HepG2 (cell line): ENCODE results near the gene SLC17A9. TPM values are rescaled to one million over a fixed set of nuclear protein-coding genes. Genes with fewer than 3 reads are reported as not detected.
A peak's percentile ranks its signal among the peaks of the same experiment; 100 is the strongest.

Experiments
- AGO2 ChIP-seq: fragments of 200-400 bp; formaldehyde crosslinking; optimal IDR thresholded peaks from 2 replicates; pipeline ENCODE3; 2017; ENCODE audit warnings: mild to moderate bottlenecking, low read depth, low read length, moderate library complexity
- KLF15 ChIP-seq: sonication (generic); formaldehyde crosslinking; IDR thresholded peaks from 2 replicates; pipeline ENCODE4 v1.8.1; 2023; ENCODE audit warnings: borderline replicate concordance, mild to moderate bottlenecking, inconsistent platforms, missing genetic modification reagents, mixed read lengths
- NR1H2 ChIP-seq: sonication (generic); formaldehyde crosslinking; IDR thresholded peaks from 2 replicates; pipeline ENCODE4 v1.8.1; 2022; ENCODE audit warnings: low read depth, missing genetic modification reagents, borderline replicate concordance
- RAD21 ChIP-seq: fragments of 450-650 bp; formaldehyde crosslinking; IDR thresholded peaks from 2 replicates; pipeline ENCODE4 v1.5.0; 2020; ENCODE audit warnings: mild to moderate bottlenecking
- RBM22 ChIP-seq: fragments of 200-400 bp; formaldehyde crosslinking; optimal IDR thresholded peaks from 2 replicates; pipeline ENCODE3; 2017; ENCODE audit warnings: mild to moderate bottlenecking, low read length, moderate library complexity
- SNAPC2 ChIP-seq: sonication (generic); formaldehyde crosslinking; IDR thresholded peaks from 2 replicates; pipeline ENCODE4 v1.8.1; 2022; ENCODE audit warnings: mild to moderate bottlenecking, missing genetic modification reagents
- TMF1 ChIP-seq: sonication (generic); formaldehyde crosslinking; IDR thresholded peaks from 2 replicates; pipeline ENCODE4 v1.8.1; 2022; ENCODE audit warnings: low read depth, missing genetic modification reagents
- ZNF136 ChIP-seq: sonication (generic); formaldehyde crosslinking; IDR thresholded peaks from 2 replicates; pipeline ENCODE4 v1.8.1; 2022; ENCODE audit warnings: low read depth, mild to moderate bottlenecking, moderate library complexity, missing genetic modification reagents
- ZNF264 ChIP-seq: sonication (generic); formaldehyde crosslinking; IDR thresholded peaks from 2 replicates; pipeline ENCODE4 v1.4.0; 2020; ENCODE audit warnings: missing genetic modification reagents
- ZNF460 ChIP-seq: sonication (generic); formaldehyde crosslinking; IDR thresholded peaks from 2 replicates; pipeline ENCODE4 v1.5.1; 2020; ENCODE audit warnings: missing genetic modification reagents, mild to moderate bottlenecking, borderline replicate concordance
- polyA plus RNA-seq, 8 experiments: library from polyadenylated mRNA; depleted of rRNA in 3 of 8; stranded (reverse) in 7 of 8; unstranded in 1 of 8; fragments of >200 nt; fragmentation: Illumina TruSeq in 4 of 8; extraction: Trizol in 4 of 8; gene quantifications; 2 replicates each; pipeline versions ENCODE4 v1.2.1 to v1.2.3, GENCODE V29; 2011 to 2016; ENCODE audit warnings: low read depth in 4 of 8, missing spikeins in 1 of 8, mixed read lengths in 1 of 8; ENCODE audit not compliant: insufficient read depth in 1 of 8
- total RNA-seq, 5 experiments: library from RNA; depleted of rRNA; stranded (reverse); fragments of >200 nt; fragmentation: Illumina TruSeq; extraction: Trizol; gene quantifications; 2 replicates each; pipeline ENCODE4 v1.2.3, GENCODE V29; 2016; ENCODE audit warnings: low read depth in 1 of 5
- TF ChIP-seq, protein P1 (sequence below): sonication (generic); formaldehyde crosslinking; IDR thresholded peaks from 2 replicates; pipeline ENCODE4 v1.8.1; 2023; ENCODE audit warnings: mild to moderate bottlenecking, moderate library complexity, missing genetic modification reagents
- TF ChIP-seq, protein P2 (sequence below): sonication (generic); formaldehyde crosslinking; IDR thresholded peaks from 2 replicates; pipeline ENCODE4 v1.5.0; 2020; ENCODE audit warnings: mild to moderate bottlenecking, missing genetic modification reagents, borderline replicate concordance
- TF ChIP-seq, protein P3 (sequence below): sonication (generic); formaldehyde crosslinking; IDR thresholded peaks from 2 replicates; pipeline ENCODE4 v1.4.0; 2020; ENCODE audit warnings: missing genetic modification reagents

The SLC17A9 gene
- total and polyA plus RNA-seq, 2 of the 13 experiments (the other 11 are each of a cell fraction or from before 2014, with no cell fraction given), result 110 to 191 TPM

DNA sequence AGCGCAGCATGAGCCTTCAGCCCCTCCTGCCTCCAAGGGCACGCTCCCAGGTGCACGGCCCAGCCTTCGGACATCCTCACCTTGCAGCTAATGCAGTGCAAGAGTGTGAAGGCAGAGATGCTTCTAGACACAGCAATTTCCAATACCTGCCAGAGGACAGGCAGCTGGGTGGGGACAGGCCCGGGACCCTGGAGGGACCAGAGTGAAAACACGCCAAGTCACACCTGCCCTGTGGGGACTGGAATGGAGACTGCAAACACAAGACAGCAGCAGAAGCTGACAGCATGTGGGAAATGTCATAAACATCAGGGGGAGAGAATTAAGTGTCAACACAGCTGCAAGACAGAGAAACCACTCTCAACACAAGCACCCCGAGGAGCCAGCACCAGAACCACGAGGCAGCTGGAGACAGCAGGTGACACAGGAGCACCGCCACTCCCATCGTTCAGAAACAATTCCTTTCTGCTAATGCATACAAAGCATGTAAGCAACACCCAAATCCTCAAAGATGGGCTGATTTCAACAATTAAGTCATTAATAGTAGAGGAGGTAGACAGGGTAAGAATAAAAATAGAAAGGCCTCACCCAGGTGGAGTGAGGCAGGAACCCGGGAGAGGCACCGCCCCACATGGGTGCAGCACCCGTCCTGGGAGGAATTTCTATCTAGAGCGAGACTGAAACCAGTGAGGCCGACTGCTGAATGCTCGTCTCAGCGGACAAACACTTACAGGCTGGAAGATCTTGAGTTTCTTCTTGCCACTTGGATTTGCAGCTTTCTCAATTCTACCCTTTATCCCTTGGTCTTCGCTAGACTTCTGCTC lies 43.3 kb upstream of the SLC17A9 start (continued):
- TF ChIP-seq ZNF264, result no peak
- TF ChIP-seq, protein P1, sequence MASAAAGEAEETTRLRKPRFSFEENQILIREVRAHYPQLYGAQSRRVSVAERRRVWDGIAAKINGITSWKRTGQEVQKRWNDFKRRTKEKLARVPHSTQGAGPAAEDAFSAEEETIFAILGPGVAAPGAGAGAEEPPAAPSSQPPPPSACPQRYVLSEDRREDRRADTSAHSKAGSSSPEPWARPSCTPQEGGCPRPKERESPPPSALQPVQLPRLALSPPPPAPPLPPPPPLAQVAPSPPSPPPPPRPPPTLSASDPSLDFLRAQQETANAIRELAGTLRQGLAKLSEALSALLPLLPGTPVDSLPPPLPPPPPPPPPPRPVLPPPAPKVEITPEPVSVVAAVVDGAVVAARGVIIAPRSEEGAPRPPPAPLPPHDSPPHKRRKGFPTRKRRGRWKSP (CRISPR knock-in tag), result no peak
- TF ChIP-seq TMF1 (CRISPR knock-in tag), result no peak
- TF ChIP-seq KLF15 (CRISPR knock-in tag), result no peak
- TF ChIP-seq, protein P2, sequence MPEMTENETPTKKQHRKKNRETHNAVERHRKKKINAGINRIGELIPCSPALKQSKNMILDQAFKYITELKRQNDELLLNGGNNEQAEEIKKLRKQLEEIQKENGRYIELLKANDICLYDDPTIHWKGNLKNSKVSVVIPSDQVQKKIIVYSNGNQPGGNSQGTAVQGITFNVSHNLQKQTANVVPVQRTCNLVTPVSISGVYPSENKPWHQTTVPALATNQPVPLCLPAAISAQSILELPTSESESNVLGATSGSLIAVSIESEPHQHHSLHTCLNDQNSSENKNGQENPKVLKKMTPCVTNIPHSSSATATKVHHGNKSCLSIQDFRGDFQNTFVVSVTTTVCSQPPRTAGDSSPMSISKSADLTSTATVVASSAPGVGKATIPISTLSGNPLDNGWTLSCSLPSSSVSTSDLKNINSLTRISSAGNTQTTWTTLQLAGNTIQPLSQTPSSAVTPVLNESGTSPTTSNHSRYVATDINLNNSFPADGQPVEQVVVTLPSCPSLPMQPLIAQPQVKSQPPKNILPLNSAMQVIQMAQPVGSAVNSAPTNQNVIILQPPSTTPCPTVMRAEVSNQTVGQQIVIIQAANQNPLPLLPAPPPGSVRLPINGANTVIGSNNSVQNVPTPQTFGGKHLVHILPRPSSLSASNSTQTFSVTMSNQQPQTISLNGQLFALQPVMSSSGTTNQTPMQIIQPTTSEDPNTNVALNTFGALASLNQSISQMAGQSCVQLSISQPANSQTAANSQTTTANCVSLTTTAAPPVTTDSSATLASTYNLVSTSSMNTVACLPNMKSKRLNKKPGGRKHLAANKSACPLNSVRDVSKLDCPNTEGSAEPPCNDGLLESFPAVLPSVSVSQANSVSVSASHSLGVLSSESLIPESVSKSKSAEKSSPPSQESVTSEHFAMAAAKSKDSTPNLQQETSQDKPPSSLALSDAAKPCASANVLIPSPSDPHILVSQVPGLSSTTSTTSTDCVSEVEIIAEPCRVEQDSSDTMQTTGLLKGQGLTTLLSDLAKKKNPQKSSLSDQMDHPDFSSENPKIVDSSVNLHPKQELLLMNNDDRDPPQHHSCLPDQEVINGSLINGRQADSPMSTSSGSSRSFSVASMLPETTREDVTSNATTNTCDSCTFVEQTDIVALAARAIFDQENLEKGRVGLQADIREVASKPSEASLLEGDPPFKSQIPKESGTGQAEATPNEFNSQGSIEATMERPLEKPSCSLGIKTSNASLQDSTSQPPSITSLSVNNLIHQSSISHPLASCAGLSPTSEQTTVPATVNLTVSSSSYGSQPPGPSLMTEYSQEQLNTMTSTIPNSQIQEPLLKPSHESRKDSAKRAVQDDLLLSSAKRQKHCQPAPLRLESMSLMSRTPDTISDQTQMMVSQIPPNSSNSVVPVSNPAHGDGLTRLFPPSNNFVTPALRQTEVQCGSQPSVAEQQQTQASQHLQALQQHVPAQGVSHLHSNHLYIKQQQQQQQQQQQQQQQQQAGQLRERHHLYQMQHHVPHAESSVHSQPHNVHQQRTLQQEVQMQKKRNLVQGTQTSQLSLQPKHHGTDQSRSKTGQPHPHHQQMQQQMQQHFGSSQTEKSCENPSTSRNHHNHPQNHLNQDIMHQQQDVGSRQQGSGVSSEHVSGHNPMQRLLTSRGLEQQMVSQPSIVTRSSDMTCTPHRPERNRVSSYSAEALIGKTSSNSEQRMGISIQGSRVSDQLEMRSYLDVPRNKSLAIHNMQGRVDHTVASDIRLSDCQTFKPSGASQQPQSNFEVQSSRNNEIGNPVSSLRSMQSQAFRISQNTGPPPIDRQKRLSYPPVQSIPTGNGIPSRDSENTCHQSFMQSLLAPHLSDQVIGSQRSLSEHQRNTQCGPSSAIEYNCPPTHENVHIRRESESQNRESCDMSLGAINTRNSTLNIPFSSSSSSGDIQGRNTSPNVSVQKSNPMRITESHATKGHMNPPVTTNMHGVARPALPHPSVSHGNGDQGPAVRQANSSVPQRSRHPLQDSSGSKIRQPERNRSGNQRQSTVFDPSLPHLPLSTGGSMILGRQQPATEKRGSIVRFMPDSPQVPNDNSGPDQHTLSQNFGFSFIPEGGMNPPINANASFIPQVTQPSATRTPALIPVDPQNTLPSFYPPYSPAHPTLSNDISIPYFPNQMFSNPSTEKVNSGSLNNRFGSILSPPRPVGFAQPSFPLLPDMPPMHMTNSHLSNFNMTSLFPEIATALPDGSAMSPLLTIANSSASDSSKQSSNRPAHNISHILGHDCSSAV (CRISPR knock-in tag), result no peak
- no peak for TF ChIP-seq ZNF460 (CRISPR knock-in tag)
- no peak for TF ChIP-seq ZNF136 (CRISPR knock-in tag)
- TF ChIP-seq RBM22, result peak; percentile 32
- TF ChIP-seq, protein P3, sequence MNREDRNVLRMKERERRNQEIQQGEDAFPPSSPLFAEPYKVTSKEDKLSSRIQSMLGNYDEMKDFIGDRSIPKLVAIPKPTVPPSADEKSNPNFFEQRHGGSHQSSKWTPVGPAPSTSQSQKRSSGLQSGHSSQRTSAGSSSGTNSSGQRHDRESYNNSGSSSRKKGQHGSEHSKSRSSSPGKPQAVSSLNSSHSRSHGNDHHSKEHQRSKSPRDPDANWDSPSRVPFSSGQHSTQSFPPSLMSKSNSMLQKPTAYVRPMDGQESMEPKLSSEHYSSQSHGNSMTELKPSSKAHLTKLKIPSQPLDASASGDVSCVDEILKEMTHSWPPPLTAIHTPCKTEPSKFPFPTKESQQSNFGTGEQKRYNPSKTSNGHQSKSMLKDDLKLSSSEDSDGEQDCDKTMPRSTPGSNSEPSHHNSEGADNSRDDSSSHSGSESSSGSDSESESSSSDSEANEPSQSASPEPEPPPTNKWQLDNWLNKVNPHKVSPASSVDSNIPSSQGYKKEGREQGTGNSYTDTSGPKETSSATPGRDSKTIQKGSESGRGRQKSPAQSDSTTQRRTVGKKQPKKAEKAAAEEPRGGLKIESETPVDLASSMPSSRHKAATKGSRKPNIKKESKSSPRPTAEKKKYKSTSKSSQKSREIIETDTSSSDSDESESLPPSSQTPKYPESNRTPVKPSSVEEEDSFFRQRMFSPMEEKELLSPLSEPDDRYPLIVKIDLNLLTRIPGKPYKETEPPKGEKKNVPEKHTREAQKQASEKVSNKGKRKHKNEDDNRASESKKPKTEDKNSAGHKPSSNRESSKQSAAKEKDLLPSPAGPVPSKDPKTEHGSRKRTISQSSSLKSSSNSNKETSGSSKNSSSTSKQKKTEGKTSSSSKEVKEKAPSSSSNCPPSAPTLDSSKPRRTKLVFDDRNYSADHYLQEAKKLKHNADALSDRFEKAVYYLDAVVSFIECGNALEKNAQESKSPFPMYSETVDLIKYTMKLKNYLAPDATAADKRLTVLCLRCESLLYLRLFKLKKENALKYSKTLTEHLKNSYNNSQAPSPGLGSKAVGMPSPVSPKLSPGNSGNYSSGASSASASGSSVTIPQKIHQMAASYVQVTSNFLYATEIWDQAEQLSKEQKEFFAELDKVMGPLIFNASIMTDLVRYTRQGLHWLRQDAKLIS, result no peak
- TF ChIP-seq AGO2, result peak; percentile 74
- no peak for TF ChIP-seq RAD21
- TF ChIP-seq NR1H2 (CRISPR knock-in tag), result no peak
- TF ChIP-seq SNAPC2 (CRISPR knock-in tag), result no peak
